ENCODE measurements around the gene ZNF675. TPM values are rescaled to one million over a fixed set of nuclear protein-coding genes. Genes with fewer than 3 reads are reported as not detected.

The ZNF675 gene
- total and polyA plus RNA-seq, 11 donors: 1.4 to 6.4 (median 3.0) TPM

- Histone ChIP-seq H3K36me3 (no peaks in the 10 kb centered on the region), H3K27me3 (peaks cover 0 to 5% (median 0%) of the 10 kb centered on the region in 9 donors), H3K4me3 (no peak overlapping the region), H3K4me1 (no peaks in the 10 kb centered on the region), H3K9me3 (peaks cover 0 to 12% (median 0%) of the 10 kb centered on the region in 12 donors), H3K27ac (no peak overlapping the region)
- intact Hi-C loops (cut with DNase I): no loop called here
- DNase-seq: no peak
- ATAC-seq: no peak
- TF ChIP-seq, protein P1, sequence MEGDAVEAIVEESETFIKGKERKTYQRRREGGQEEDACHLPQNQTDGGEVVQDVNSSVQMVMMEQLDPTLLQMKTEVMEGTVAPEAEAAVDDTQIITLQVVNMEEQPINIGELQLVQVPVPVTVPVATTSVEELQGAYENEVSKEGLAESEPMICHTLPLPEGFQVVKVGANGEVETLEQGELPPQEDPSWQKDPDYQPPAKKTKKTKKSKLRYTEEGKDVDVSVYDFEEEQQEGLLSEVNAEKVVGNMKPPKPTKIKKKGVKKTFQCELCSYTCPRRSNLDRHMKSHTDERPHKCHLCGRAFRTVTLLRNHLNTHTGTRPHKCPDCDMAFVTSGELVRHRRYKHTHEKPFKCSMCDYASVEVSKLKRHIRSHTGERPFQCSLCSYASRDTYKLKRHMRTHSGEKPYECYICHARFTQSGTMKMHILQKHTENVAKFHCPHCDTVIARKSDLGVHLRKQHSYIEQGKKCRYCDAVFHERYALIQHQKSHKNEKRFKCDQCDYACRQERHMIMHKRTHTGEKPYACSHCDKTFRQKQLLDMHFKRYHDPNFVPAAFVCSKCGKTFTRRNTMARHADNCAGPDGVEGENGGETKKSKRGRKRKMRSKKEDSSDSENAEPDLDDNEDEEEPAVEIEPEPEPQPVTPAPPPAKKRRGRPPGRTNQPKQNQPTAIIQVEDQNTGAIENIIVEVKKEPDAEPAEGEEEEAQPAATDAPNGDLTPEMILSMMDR (IDR thresholded peaks at IDR 0.05): no peak
- TF ChIP-seq POLR2A (IDR thresholded peaks at IDR 0.05): no peak
These were observed 29.8 kb upstream of the ZNF675 start for GRCh38 chr19:23716792-23717191.

DNA sequence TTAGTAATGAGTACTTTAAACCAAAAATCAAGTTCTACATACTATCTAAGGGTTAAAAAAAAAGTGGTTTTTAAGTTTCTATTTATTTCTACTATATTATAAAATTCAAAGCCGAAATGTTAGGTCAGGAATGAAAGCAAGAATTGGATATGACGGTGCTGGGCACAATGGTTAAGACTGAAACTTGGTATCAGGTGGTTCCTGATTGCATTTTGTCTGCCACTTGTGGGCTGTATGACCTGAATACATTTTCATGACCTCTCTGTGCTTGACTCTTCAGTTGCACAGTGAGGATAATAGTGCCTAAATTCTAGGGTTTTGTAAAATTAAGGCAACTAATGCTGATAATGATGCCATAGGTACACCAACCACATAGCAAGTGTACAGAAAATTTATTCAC lies 22.3 kb upstream of the ZNF675 start:
- TF ChIP-seq, protein P1 (IDR thresholded peaks at IDR 0.05): no peak
- no peak for TF ChIP-seq POLR2A (IDR thresholded peaks at IDR 0.05)
- H3K27me3 ChIP-seq: no peaks in the 10 kb centered on the region
- H3K4me1 ChIP-seq: no peaks in the 10 kb centered on the region
- DNase-seq: no peak
- H3K9me3 ChIP-seq: no peaks in the 10 kb centered on the region
- H3K27ac ChIP-seq: no peak overlapping the region
- no peak overlapping the region for H3K4me3 ChIP-seq
- no peak for ATAC-seq
- WGBS, 4 donors: 37 to 41% (median 39%) methylated on average over 2 of the region's 2 CpGs
- H3K36me3 ChIP-seq: no peaks in the 10 kb centered on the region
- intact Hi-C loops (cut with DNase I): no loop called here

- DNase-seq (no peak), ATAC-seq (no peak)
- TF ChIP-seq, protein P1 (IDR thresholded peaks at IDR 0.05): no peak
- no peaks in the 10 kb centered on the region for H3K36me3 ChIP-seq
- H3K27ac ChIP-seq: no peak overlapping the region
- no peaks in the 10 kb centered on the region for H3K4me1 ChIP-seq
- H3K27me3 ChIP-seq: no peaks in the 10 kb centered on the region
- 82 to 92% (median 88%) methylated on average over 1 of the region's 1 CpG for WGBS, 4 donors
- H3K4me3 ChIP-seq: no peak overlapping the region
- intact Hi-C loops (cut with DNase I): no loop called here
- no peaks in the 10 kb centered on the region for H3K9me3 ChIP-seq
These were observed 19.6 kb upstream of the ZNF675 start for GRCh38 chr19:23706657-23707056.

DNA sequence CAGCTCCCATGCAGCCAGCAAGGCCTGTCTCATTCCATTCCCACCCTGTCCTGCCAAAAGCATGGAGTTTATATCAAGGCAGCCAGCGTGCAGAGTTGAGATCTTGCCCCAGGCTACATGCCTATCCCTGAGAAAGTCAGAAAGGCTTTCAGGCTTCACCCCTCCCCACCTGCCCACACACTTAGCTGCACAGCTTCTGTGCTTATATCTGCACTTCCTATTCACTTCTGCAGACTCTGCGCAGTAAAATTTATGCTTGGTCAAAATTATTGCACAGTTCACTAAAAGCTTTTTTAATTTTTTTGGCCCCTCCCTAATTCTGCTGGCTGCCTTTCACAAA lies 12.5 kb upstream of the ZNF675 start:
- ATAC-seq: no peak
- intact Hi-C loops (cut with DNase I): no loop called here
- no peaks in the 10 kb centered on the region for H3K27me3 ChIP-seq
- H3K36me3 ChIP-seq: no peaks in the 10 kb centered on the region
- no peak overlapping the region for H3K4me3 ChIP-seq
- H3K9me3 ChIP-seq: peaks cover 0 to 3% (median 0%) of the 10 kb centered on the region in 12 donors
- 62 to 75% (median 69%) methylated on average over 2 of the region's 2 CpGs for WGBS, 4 donors
- DNase-seq: no peak
- no peak overlapping the region for H3K27ac ChIP-seq
- no peak for TF ChIP-seq POLR2A (IDR thresholded peaks at IDR 0.05)
- TF ChIP-seq, protein P1 (IDR thresholded peaks at IDR 0.05): no peak
- no peaks in the 10 kb centered on the region for H3K4me1 ChIP-seq

All from heart left ventricle (tissue), 16 donors.